ENCODE results near the gene HKDC1. TPM values are rescaled to one million over a fixed set of nuclear protein-coding genes. Genes with fewer than 3 reads are reported as not detected.

HKDC1 gene
- polyA plus RNA-seq, 2 of the 4 experiments (the other 2 are of a cell fraction), result 32.5 to 32.8 TPM

DNA sequence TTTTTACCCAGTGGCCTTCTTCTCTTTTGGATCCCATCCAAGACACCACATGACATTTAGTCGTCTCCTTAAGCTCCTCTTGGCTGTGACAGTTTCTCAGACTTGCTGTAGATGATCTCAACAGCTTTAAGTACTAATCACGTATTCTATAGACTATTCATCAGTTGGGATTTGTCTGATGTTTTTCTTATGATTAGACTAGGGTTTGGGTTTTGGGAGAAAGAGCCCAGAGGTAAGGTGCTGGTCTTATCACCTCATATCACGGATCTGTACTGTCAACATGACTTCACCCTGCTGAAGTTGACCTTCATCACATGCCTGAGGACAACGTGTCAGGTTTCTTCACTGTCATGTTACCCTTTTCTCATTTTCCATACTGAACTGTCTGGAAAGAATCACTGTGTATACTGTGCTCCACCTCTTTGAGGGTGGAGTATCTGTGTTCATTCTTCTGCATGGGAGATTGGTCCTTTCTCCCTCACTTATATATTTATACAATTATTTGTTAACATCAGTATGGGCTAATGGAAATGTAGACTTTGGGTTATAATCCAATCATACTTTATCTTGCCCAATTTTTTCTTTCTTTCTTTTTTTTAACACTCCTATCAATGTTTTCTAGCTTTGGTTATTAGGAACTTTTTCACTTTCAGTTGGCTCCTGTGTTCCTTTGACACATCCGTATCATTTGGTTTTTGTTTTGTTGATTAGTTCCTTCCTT lies 6.4 kb upstream of the HKDC1 start:
- Histone ChIP-seq H3K4me1 (peaks cover 35% of the 10 kb centered on the region), H3K9me3 (no peaks in the 10 kb centered on the region), H3K4me2 (no peak overlapping the region; the same call in 2 of the 3 replicates), H3K4me3 (no peak overlapping the region), H3K27ac (peak overlapping the region in 1 of 2 experiments; percentile 50; a peak in 2 of 6 replicates)
- CTCF ChIA-PET, result interaction anchor here (0.7 to 1.6 kb wide), 4 partner anchors 9 to 179 kb away, joined by 3 to 5 read pairs (median 4); no protein-coding TSS in a partner anchor
- ATAC-seq, result no peak
- no peak for FAIRE-seq
- 54% methylated on average over 5 of the region's 5 CpGs for WGBS (ENCODE audit: missing lambda C conversion rate)
- no peak for DNase-seq (ENCODE audit: low read depth in 1 of 2, low spot score in 1 of 2)
- POLR2A ChIA-PET, result no interaction called here
- TF ChIP-seq ZC3H11A (IDR thresholded peaks at IDR 0.05) (no peak), EHF (CRISPR knock-in tag; IDR thresholded peaks at IDR 0.05) (no peak), POLR2AphosphoS2 (conservative IDR thresholded peaks at IDR 0.05; ENCODE audit: low read length) (no peak), PBX3 (IDR thresholded peaks at IDR 0.05) (no peak), NFE2L2 (conservative IDR thresholded peaks at IDR 0.05; ENCODE audit: low read length) (no peak), ESRRA (IDR thresholded peaks at IDR 0.05; ENCODE audit: borderline replicate concordance, low read length) (no peak), SREBF2 (IDR thresholded peaks at IDR 0.05) (no peak)
- TF ChIP-seq, protein P1, sequence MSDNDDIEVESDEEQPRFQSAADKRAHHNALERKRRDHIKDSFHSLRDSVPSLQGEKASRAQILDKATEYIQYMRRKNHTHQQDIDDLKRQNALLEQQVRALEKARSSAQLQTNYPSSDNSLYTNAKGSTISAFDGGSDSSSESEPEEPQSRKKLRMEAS (IDR thresholded peaks at IDR 0.05), result no peak
- TF ChIP-seq, protein P2, sequence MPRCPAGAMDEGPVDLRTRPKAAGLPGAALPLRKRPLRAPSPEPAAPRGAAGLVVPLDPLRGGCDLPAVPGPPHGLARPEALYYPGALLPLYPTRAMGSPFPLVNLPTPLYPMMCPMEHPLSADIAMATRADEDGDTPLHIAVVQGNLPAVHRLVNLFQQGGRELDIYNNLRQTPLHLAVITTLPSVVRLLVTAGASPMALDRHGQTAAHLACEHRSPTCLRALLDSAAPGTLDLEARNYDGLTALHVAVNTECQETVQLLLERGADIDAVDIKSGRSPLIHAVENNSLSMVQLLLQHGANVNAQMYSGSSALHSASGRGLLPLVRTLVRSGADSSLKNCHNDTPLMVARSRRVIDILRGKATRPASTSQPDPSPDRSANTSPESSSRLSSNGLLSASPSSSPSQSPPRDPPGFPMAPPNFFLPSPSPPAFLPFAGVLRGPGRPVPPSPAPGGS (IDR thresholded peaks at IDR 0.05), result no peak

GRCh38 chr10:69214666-69215131 lies 5.4 kb upstream of the HKDC1 start:
- H3K4me1 ChIP-seq, result peaks cover 45% of the 10 kb centered on the region

DNA sequence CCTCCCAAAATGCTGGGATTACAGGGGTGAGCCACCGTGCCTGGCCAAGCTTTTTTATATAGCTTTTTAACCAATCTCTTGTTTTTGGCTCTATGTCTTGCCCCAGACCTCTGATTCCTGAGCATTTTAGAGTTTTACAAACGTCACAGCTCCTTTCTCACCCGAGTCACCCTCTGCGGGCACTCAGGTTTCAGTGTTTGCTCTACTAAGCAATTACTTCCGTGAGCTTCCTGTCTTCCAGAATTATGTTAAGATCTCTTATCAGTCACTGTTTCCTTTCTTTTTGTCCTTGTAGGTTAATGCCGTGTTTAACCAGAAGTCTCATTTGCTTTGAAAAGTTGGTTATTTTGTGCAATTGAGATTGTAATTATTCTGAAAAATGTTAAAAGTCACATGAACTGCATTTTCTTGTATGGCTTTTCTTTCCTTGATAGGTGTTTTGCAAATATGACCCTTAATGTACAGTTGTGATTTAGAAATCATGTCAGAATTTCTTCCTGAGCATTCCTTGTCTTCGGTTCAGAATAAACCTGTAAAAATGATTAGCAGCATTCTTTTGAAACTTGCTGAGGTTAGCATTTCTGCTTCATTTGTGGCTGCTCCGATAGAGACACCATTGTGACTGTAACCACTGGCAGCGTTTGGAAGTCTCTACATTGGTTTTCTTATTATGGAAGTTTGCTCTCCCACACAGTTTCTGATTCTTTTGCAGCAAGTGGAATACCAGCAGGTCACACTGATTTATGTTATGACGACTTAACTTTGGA lies 4.5 kb upstream of the HKDC1 start:
- Histone ChIP-seq H3K9me3 (no peaks in the 10 kb centered on the region), H3K4me1 (peaks cover 48% of the 10 kb centered on the region), H3K27ac (peak overlapping the region; percentile 81 to 91; a peak in 5 of 6 replicates), H3K4me3 (no peak overlapping the region), H3K4me2 (no peak overlapping the region)
- CTCF ChIA-PET, result interaction anchor here (0.6 to 1.9 kb wide), 5 partner anchors 14 to 177 kb away, joined by 3 to 7 read pairs (median 3); no protein-coding TSS in a partner anchor
- DNase-seq (ENCODE audit: low read depth in 1 of 2, low spot score in 1 of 2) (no peak), ATAC-seq (no peak), FAIRE-seq (no peak)
- 81% methylated on average over 10 of the region's 10 CpGs for WGBS (ENCODE audit: missing lambda C conversion rate)
- TF ChIP-seq NFE2L2 (conservative IDR thresholded peaks at IDR 0.05; ENCODE audit: low read length) (no peak), MAFK (IDR thresholded peaks at IDR 0.05; ENCODE audit: partially characterized antibody) (peak; percentile 93), JUNB (IDR thresholded peaks at IDR 0.05) (no peak), PBX3 (IDR thresholded peaks at IDR 0.05) (no peak), ATOH8 (CRISPR knock-in tag; IDR thresholded peaks at IDR 0.05; ENCODE audit: low read depth) (no peak)
- POLR2A ChIA-PET, result interaction anchor here (1.0 kb wide), 1 partner anchor 12 kb away, joined by 3 read pairs; no protein-coding TSS in a partner anchor

More at GRCh38 chr10:69214666-69215131, 5.4 kb upstream of the HKDC1 start:
- CTCF ChIA-PET, result interaction anchor here (0.6 to 1.6 kb wide), 4 partner anchors 10 to 178 kb away, joined by 3 to 5 read pairs (median 3); no protein-coding TSS in a partner anchor
- POLR2A ChIA-PET, result no interaction called here
- Histone ChIP-seq H3K4me3 (no peak overlapping the region), H3K4me2 (no peak overlapping the region), H3K9me3 (no peaks in the 10 kb centered on the region), H3K27ac (peak overlapping the region in 1 of 2 experiments; percentile 23; a peak in 2 of 6 replicates)
- TF ChIP-seq RAD21 (conservative IDR thresholded peaks at IDR 0.05 in 1 of 2, IDR thresholded peaks at IDR 0.05 in 1 of 2) (no peak), MAFK (IDR thresholded peaks at IDR 0.05; ENCODE audit: partially characterized antibody) (peak; percentile 63)
- no peak for FAIRE-seq
- DNase-seq (ENCODE audit: low read depth in 1 of 2, low spot score in 1 of 2), result no peak
- 90% methylated on average over 6 of the region's 6 CpGs for WGBS (ENCODE audit: missing lambda C conversion rate)
- no peak for ATAC-seq
